Endothelial cell of umbilical vein (primary cell): ENCODE results near the gene CCDC57. TPM values are rescaled to one million over a fixed set of nuclear protein-coding genes. Genes with fewer than 3 reads are reported as not detected.

Source experiments
- BruUV-seq: library from RNA; stranded (reverse); fragments of 400-500 nt; replicated peaks from 2 replicates; lab custom pipeline; 2021; lab: Mats Ljungman, UMichigan
- CTCF ChIA-PET: fragments of 300-600, 350-600 bp; sonication (Branson Sonifier 250); formaldehyde crosslinking; loops from one replicate; lab custom pipeline; 2021; ENCODE audit warnings: antibody characterized with exemption, inconsistent platforms; lab: Charles Lee
- POLR2A ChIA-PET: fragments of 300-600, 350-600 bp; sonication (Branson Sonifier 250); formaldehyde crosslinking; loops from one replicate; lab custom pipeline; 2021; ENCODE audit warnings: antibody characterized with exemption, inconsistent platforms; lab: Charles Lee
- DNase-seq: peaks from one replicate; pipeline ENCODE4 v3.0.0-alpha.2; 2011; ENCODE audit warnings: low read depth, low spot score
- FAIRE-seq: peaks from 2 replicates; lab custom pipeline; 2011; peaks lifted over from hg19 to GRCh38; lab: Jason Lieb, UNC
- H2AFZ ChIP-seq: 2 replicates; pipeline ENCODE4 v1.6.0; 2012; ENCODE audit warnings: low read depth, low read length, control low read depth, inconsistent platforms
- H3K27ac ChIP-seq: 2 replicates; pipeline ENCODE4 v1.5.1; 2011; ENCODE audit warnings: low read depth, mild to moderate bottlenecking, control low read depth, low read length, moderate library complexity; ENCODE audit not compliant: insufficient read depth
- H3K27me3 ChIP-seq, 2 experiments: 2 replicates each; pipeline versions ENCODE4 v1.6.0 to v1.6.1; 2011; ENCODE audit warnings: low read length in 2 of 2, mixed read lengths in 1 of 2; ENCODE audit not compliant: control insufficient read depth in 2 of 2, insufficient read depth in 2 of 2
- H3K36me3 ChIP-seq, 2 experiments: 2 replicates in 1 of 2; 3 replicates in 1 of 2; pipeline ENCODE4 v1.5.1; 2011; ENCODE audit warnings: low read length in 2 of 2, mild to moderate bottlenecking in 1 of 2, moderate library complexity in 1 of 2; ENCODE audit not compliant: control insufficient read depth in 2 of 2, insufficient read depth in 2 of 2; ENCODE audit errors: extremely low read depth in 1 of 2
- H3K4me1 ChIP-seq: 3 replicates; pipeline ENCODE4 v1.5.1; 2011; ENCODE audit warnings: mild to moderate bottlenecking, low read length; ENCODE audit not compliant: control insufficient read depth, insufficient read depth; ENCODE audit errors: extremely low read depth
- H3K4me2 ChIP-seq: 2 replicates; pipeline ENCODE4 v1.6.1; 2011; ENCODE audit warnings: low read length, control low read depth, mixed read lengths; ENCODE audit not compliant: insufficient read depth
- H3K4me3 ChIP-seq, 3 experiments: fragments of 200-600 bp in 1 of 3; sonication (generic), shearing (Covaris generic) in 1 of 3; replicated peaks in 1 of 3; 2 replicates each; pipeline ENCODE4 v1.5.1; 2011 to 2016; ENCODE audit warnings: control low read depth in 3 of 3, low read length in 3 of 3, mild to moderate bottlenecking in 2 of 3, inconsistent platforms in 1 of 3, low read depth in 1 of 3, moderate library complexity in 1 of 3; ENCODE audit not compliant: insufficient read depth in 1 of 3
- H3K79me2 ChIP-seq: 2 replicates; pipeline ENCODE4 v1.6.0; 2012; ENCODE audit warnings: low read length, inconsistent platforms; ENCODE audit not compliant: control insufficient read depth, insufficient read depth
- H3K9ac ChIP-seq: replicated peaks from 2 replicates; pipeline ENCODE3; 2011; ENCODE audit warnings: low read length, control low read depth; ENCODE audit not compliant: insufficient read depth; ENCODE audit errors: extremely low read depth
- H3K9me1 ChIP-seq: replicated peaks from 3 replicates; pipeline ENCODE4 v1.6.0; 2011; ENCODE audit warnings: mild to moderate bottlenecking, low read length; ENCODE audit not compliant: control insufficient read depth, insufficient read depth; ENCODE audit errors: extremely low read depth
- H3K9me3 ChIP-seq: replicated peaks from 2 replicates; pipeline ENCODE4 v1.5.1; 2012; ENCODE audit warnings: low read length, inconsistent platforms; ENCODE audit not compliant: control insufficient read depth, insufficient read depth
- H4K20me1 ChIP-seq: replicated peaks from 2 replicates; pipeline ENCODE3; 2011; ENCODE audit warnings: mild to moderate bottlenecking, low read length; ENCODE audit not compliant: control insufficient read depth, insufficient read depth; ENCODE audit errors: extremely low read depth
- EZH2 ChIP-seq: IDR thresholded peaks from 2 replicates; pipeline ENCODE4 v1.6.1; 2012; ENCODE audit warnings: borderline replicate concordance, low read depth, mild to moderate bottlenecking, moderate library complexity, low read length, inconsistent platforms; ENCODE audit not compliant: severe bottlenecking
- FOS ChIP-seq: IDR thresholded peaks from 2 replicates; pipeline ENCODE4 v1.6.1; 2011; ENCODE audit warnings: mild to moderate bottlenecking, low read length, moderate library complexity, borderline replicate concordance; ENCODE audit not compliant: insufficient read depth
- GATA2 ChIP-seq: IDR thresholded peaks from 2 replicates; pipeline ENCODE4 v1.7.0; 2011; ENCODE audit warnings: low read depth, mild to moderate bottlenecking, moderate library complexity, mixed read lengths, low read length; ENCODE audit not compliant: insufficient read length, insufficient read depth
- JUN ChIP-seq: IDR thresholded peaks from 2 replicates; pipeline ENCODE4 v1.6.1; 2011; ENCODE audit warnings: borderline replicate concordance, low read depth; ENCODE audit not compliant: insufficient read length, insufficient read depth
- MYC ChIP-seq: IDR thresholded peaks from one replicate; pipeline ENCODE4 v1.6.1; 2011; ENCODE audit warnings: mild to moderate bottlenecking, low read depth, low read length
- POLR2A ChIP-seq: IDR thresholded peaks from 2 replicates; pipeline ENCODE4 v1.6.1; 2012; ENCODE audit warnings: low read depth, mild to moderate bottlenecking, control low read depth, low read length
- POLR2AphosphoS5 ChIP-seq: IDR thresholded peaks from 2 replicates; pipeline ENCODE4 v1.6.1; 2012; ENCODE audit warnings: low read depth, mild to moderate bottlenecking, control low read depth, low read length, moderate library complexity; ENCODE audit not compliant: insufficient read depth
- dilution Hi-C: fragments of 300-500 bp; cut with MboI; formaldehyde crosslinking; loops from one replicate; pipeline ENCODE4 v1.15.0; 2019; ENCODE audit warnings: low sequenced_read_pairs; ENCODE audit not compliant: extremely low pct_ligation_motif_present
- intact Hi-C: fragments of 100-400 bp; cut with micrococcal nuclease; formaldehyde crosslinking; loops from one replicate; pipeline ENCODE4 v1.10.0; 2022
- polyA plus RNA-seq, 4 experiments: library from polyadenylated mRNA; depleted of rRNA in 3 of 4; stranded (reverse) in 3 of 4; unstranded in 1 of 4; fragments of >200 nt; gene quantifications; 2 replicates each; pipeline versions ENCODE4 v1.2.1 to v1.2.3, GENCODE V29; 2011 to 2012; ENCODE audit warnings: missing spikeins in 1 of 4
- total RNA-seq: library from RNA; stranded (reverse); gene quantifications from 2 replicates; pipeline ENCODE4 v1.2.3, GENCODE V29; 2021
- TF ChIP-seq, protein P1 (sequence below), 2 donors: IDR thresholded peaks; 1 replicate in 1 of 2; 2 replicates in 1 of 2; pipeline ENCODE4 v1.5.1; 2011; ENCODE audit warnings: low read length in 2 of 2, mild to moderate bottlenecking in 2 of 2, moderate library complexity in 2 of 2, control low read depth in 1 of 2, inconsistent platforms in 1 of 2, low read depth in 1 of 2; ENCODE audit not compliant: insufficient read depth in 1 of 2; ENCODE audit errors: extremely low read depth in 1 of 2

The CCDC57 gene
- total and polyA plus RNA-seq, 2 donors (not counting 3 experiments of a cell fraction or from before 2014, with no cell fraction given) = 18.6 to 31.6 TPM

DNA sequence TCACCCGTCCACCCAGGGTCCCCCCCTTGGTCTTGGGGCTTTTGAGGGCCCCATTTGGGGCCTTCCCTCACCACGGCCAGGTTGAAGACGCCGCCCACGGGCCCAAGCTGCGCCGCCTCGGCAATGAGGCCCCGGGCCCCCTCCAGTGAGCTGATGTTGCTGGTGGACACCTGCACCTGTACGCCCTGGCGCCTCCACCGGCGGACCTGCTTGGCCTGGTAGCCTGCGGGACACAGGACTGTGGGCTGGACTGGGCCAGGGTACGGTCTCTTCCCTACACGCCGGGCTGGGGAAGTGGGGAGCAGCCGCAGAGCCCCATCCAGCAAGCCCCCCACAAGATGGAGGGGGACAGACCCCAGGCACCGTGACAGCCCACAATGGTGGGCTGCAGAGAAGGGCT lies 130.2 kb downstream of the CCDC57 start:
- Histone ChIP-seq H2AFZ (no peak overlapping the region), H3K9me1 (no peaks in the 10 kb centered on the region), H3K27me3 (no peaks in the 10 kb centered on the region), H3K4me1 (no peaks in the 10 kb centered on the region), H4K20me1 (no peaks in the 10 kb centered on the region), H3K4me2 (no peak overlapping the region), H3K79me2 (peaks cover 3% of the 10 kb centered on the region), H3K9me3 (no peaks in the 10 kb centered on the region), H3K9ac (no peak overlapping the region), H3K36me3 (peaks cover 40 to 73% of the 10 kb centered on the region in 2 experiments), H3K4me3 (no peak overlapping the region), H3K27ac (no peak overlapping the region)
- dilution Hi-C loops = no loop called here
- no peak for DNase-seq
- POLR2A ChIA-PET = no interaction called here
- TF ChIP-seq MYC (no peak), FOS (no peak), JUN (no peak), POLR2A (no peak), GATA2 (no peak), POLR2AphosphoS5 (no peak), EZH2 (no peak)
- TF ChIP-seq, protein P1, sequence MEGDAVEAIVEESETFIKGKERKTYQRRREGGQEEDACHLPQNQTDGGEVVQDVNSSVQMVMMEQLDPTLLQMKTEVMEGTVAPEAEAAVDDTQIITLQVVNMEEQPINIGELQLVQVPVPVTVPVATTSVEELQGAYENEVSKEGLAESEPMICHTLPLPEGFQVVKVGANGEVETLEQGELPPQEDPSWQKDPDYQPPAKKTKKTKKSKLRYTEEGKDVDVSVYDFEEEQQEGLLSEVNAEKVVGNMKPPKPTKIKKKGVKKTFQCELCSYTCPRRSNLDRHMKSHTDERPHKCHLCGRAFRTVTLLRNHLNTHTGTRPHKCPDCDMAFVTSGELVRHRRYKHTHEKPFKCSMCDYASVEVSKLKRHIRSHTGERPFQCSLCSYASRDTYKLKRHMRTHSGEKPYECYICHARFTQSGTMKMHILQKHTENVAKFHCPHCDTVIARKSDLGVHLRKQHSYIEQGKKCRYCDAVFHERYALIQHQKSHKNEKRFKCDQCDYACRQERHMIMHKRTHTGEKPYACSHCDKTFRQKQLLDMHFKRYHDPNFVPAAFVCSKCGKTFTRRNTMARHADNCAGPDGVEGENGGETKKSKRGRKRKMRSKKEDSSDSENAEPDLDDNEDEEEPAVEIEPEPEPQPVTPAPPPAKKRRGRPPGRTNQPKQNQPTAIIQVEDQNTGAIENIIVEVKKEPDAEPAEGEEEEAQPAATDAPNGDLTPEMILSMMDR (IDR thresholded peaks at IDR 0.05; ENCODE audit: extremely low read depth in 1 of 2, insufficient read depth in 1 of 2, low read depth in 1 of 2, low read length in 2 of 2) = no peak
- FAIRE-seq = no peak
- intact Hi-C loops = no loop called here
- BruUV-seq = no TSS peak
- CTCF ChIA-PET = no interaction called here
